Breast epithelium (tissue), 4 donors: ENCODE data around the gene CADPS. TPM values are rescaled to one million over a fixed set of nuclear protein-coding genes. Genes with fewer than 3 reads are reported as not detected.

ENCODE experiments used
- DNase-seq, 2 donors: peaks; one replicate each; pipeline ENCODE4 v3.0.0-alpha.2; 2019; ENCODE audit warnings: low spot score in 2 of 2
- H3K27ac ChIP-seq, 2 donors: fragments of 200-600 bp; sonication (generic) in 1 of 2; one replicate each; pipeline ENCODE4 v1.5.1; 2016 to 2019; ENCODE audit warnings: mild to moderate bottlenecking in 1 of 2
- H3K27me3 ChIP-seq, 2 donors: fragments of 200-600 bp; sonication (generic) in 1 of 2; one replicate each; pipeline versions ENCODE4 v1.5.1 to v1.6.0; 2017 to 2019; ENCODE audit warnings: control low read depth in 1 of 2, mild to moderate bottlenecking in 1 of 2
- H3K36me3 ChIP-seq: fragments of 200-600 bp; one replicate; pipeline ENCODE4 v1.5.1; 2019
- H3K4me1 ChIP-seq, 2 donors: fragments of 200-600 bp; sonication (generic); one replicate each; pipeline ENCODE4 v1.5.1; 2016 to 2019; ENCODE audit warnings: control low read depth in 1 of 2
- H3K4me3 ChIP-seq, 3 donors: fragments of 200-600 bp; sonication (generic); 1 replicate in 2 of 3; 2 replicates in 1 of 3; pipeline ENCODE4 v1.5.1; 2016 to 2019; ENCODE audit warnings: mild to moderate bottlenecking in 3 of 3, moderate library complexity in 2 of 3
- H3K9me3 ChIP-seq, 2 donors: fragments of 200-600 bp; sonication (generic) in 1 of 2; one replicate each; pipeline ENCODE4 v1.5.1; 2016 to 2019; ENCODE audit warnings: control low read depth in 1 of 2
- CTCF ChIP-seq, 3 donors: fragments of 450-650 bp; IDR thresholded peaks; one replicate each; pipeline ENCODE4 v1.5.1; 2016 to 2017; ENCODE audit warnings: antibody characterized with exemption in 3 of 3, mild to moderate bottlenecking in 3 of 3, moderate library complexity in 3 of 3
- POLR2A ChIP-seq: fragments of 450-650 bp; IDR thresholded peaks from one replicate; pipeline ENCODE4 v1.6.1; 2016; ENCODE audit warnings: antibody characterized with exemption, mild to moderate bottlenecking, moderate library complexity
- POLR2AphosphoS5 ChIP-seq, 3 donors: sonication (generic); formaldehyde crosslinking; IDR thresholded peaks; one replicate each; pipeline ENCODE4 v1.6.1; 2017; ENCODE audit warnings: antibody characterized with exemption in 3 of 3
- intact Hi-C: fragments of 100-400 bp; cut with DNase I; formaldehyde crosslinking; loops from one replicate; pipeline ENCODE4 v1.15.1; 2023; ENCODE audit warnings: low total_unique reads
- total RNA-seq, 3 donors: library from RNA; depleted of rRNA; stranded (reverse); fragments of >200 nt; gene quantifications; one replicate each; pipeline ENCODE4 v1.1.0, GENCODE V29; 2016

CADPS gene
- total RNA-seq, 3 donors from 2014 or later, result under 0.01 to 45.8 (median 0.15) TPM

GRCh38 chr3:62539762-62540161 lies 335.5 kb downstream of the CADPS start:
- no peak for DNase-seq
- Histone ChIP-seq H3K36me3 (no peaks in the 10 kb centered on the region), H3K9me3 (no peaks in the 10 kb centered on the region), H3K4me3 (no peak overlapping the region), H3K27ac (no peak overlapping the region), H3K4me1 (no peaks in the 10 kb centered on the region), H3K27me3 (no peaks in the 10 kb centered on the region)
- intact Hi-C loops, result no loop called here
- no peak for TF ChIP-seq POLR2A
- no peak for TF ChIP-seq CTCF (IDR thresholded peaks at IDR 0.05)
- no peak for TF ChIP-seq POLR2AphosphoS5 (IDR thresholded peaks at IDR 0.05)

- H3K27ac ChIP-seq, result no peak overlapping the region
- no peak overlapping the region for H3K4me3 ChIP-seq
- no peaks in the 10 kb centered on the region for H3K27me3 ChIP-seq
- intact Hi-C loops, result no loop called here
- H3K9me3 ChIP-seq, result no peaks in the 10 kb centered on the region
- H3K4me1 ChIP-seq, result no peaks in the 10 kb centered on the region
- no peak for TF ChIP-seq POLR2AphosphoS5 (IDR thresholded peaks at IDR 0.05)
- TF ChIP-seq CTCF (IDR thresholded peaks at IDR 0.05), result no peak
- no peak for TF ChIP-seq POLR2A
- DNase-seq, result no peak
- no peaks in the 10 kb centered on the region for H3K36me3 ChIP-seq
Observed at GRCh38 chr3:62538691-62539356, 336.4 kb downstream of the CADPS start.

- no peak for TF ChIP-seq POLR2A
- no peak for TF ChIP-seq POLR2AphosphoS5 (IDR thresholded peaks at IDR 0.05)
- no peak for TF ChIP-seq CTCF (IDR thresholded peaks at IDR 0.05)
- DNase-seq, result no peak
- H3K4me3 ChIP-seq, result no peak overlapping the region
- H3K27ac ChIP-seq, result no peak overlapping the region
- no peaks in the 10 kb centered on the region for H3K27me3 ChIP-seq
- H3K9me3 ChIP-seq, result no peaks in the 10 kb centered on the region
- intact Hi-C loops, result no loop called here
- no peaks in the 10 kb centered on the region for H3K4me1 ChIP-seq
- H3K36me3 ChIP-seq, result no peaks in the 10 kb centered on the region
Observed at GRCh38 chr3:62534326-62534725, 340.9 kb downstream of the CADPS start.

GRCh38 chr3:62532796-62533195 lies 342.4 kb downstream of the CADPS start:
- Histone ChIP-seq H3K9me3 (no peaks in the 10 kb centered on the region), H3K27ac (no peak overlapping the region), H3K27me3 (no peaks in the 10 kb centered on the region), H3K4me1 (no peaks in the 10 kb centered on the region), H3K4me3 (no peak overlapping the region), H3K36me3 (no peaks in the 10 kb centered on the region)
- no peak for DNase-seq
- no peak for TF ChIP-seq POLR2AphosphoS5 (IDR thresholded peaks at IDR 0.05)
- intact Hi-C loops, result no loop called here

GRCh38 chr3:62531981-62532380 lies 343.2 kb downstream of the CADPS start:
- H3K27ac ChIP-seq, result no peak overlapping the region
- no peaks in the 10 kb centered on the region for H3K36me3 ChIP-seq
- DNase-seq, result no peak
- TF ChIP-seq POLR2AphosphoS5 (IDR thresholded peaks at IDR 0.05) (no peak), POLR2A (no peak), CTCF (IDR thresholded peaks at IDR 0.05) (no peak)
- no peak overlapping the region for H3K4me3 ChIP-seq
- H3K27me3 ChIP-seq, result no peaks in the 10 kb centered on the region
- H3K9me3 ChIP-seq, result no peaks in the 10 kb centered on the region
- no peaks in the 10 kb centered on the region for H3K4me1 ChIP-seq
- intact Hi-C loops, result no loop called here
